Hepatocyte (in vitro differentiated cells): Measurements from ENCODE around the gene KDM5D.

Source experiments
- CTCF ChIP-seq: fragments of 200-600 bp; sonication (generic); IDR thresholded peaks from 2 replicates; pipeline ENCODE4 v1.5.1; 2016; ENCODE audit warnings: antibody characterized with exemption, mild to moderate bottlenecking; ENCODE audit not compliant: poor library complexity
- EZH2 ChIP-seq: fragments of 200-600 bp; sonication (generic); IDR thresholded peaks from 2 replicates; pipeline ENCODE4 v1.6.1; 2016; ENCODE audit warnings: antibody characterized with exemption, mild to moderate bottlenecking, borderline replicate concordance

- TF ChIP-seq CTCF (no peak), EZH2 (no peak)
Observed at GRCh38 chrY:19717146-19717545, 27.4 kb downstream of the KDM5D start.
